ENCODE data around the gene SORCS1.

SORCS1 gene

GRCh38 chr10:107163881-107164861, at the start of gene SORCS1:
TSS of gene SORCS1 (minus strand) at chr10:107164706.
- Histone ChIP-seq H3K4me1 (ENCODE audit: control insufficient read depth in 5 of 5, insufficient read depth in 5 of 5, low read length in 5 of 5) (peaks cover 0 to 10% (median 2%) of the 10 kb centered on the region in 5 donors), H3K9ac (ENCODE audit: low read length in 5 of 5) (no peak within 1 kb of the TSS), H3K4me3 (ENCODE audit: low read depth in 1 of 5, low read length in 5 of 5) (no peak within 1 kb of the TSS), H3K36me3 (ENCODE audit: control insufficient read depth in 5 of 5, insufficient read depth in 5 of 5, low read length in 5 of 5) (no peaks in the 10 kb centered on the region), H3K9me3 (ENCODE audit: control insufficient read depth in 5 of 5, low read length in 5 of 5) (no peaks in the 10 kb centered on the region), H3K27me3 (ENCODE audit: control insufficient read depth in 5 of 5, insufficient read depth in 4 of 5, low read length in 5 of 5) (peaks cover 19 to 32% (median 23%) of the 10 kb centered on the region in 5 donors), H3K27ac (ENCODE audit: low read depth, low read length) (no peak within 1 kb of the TSS)

GRCh38 chr10:107214261-107214660, 49.8 kb upstream of the SORCS1 start:
- Histone ChIP-seq H3K4me1 (ENCODE audit: control insufficient read depth in 5 of 5, insufficient read depth in 5 of 5, low read length in 5 of 5) (no peaks in the 10 kb centered on the region), H3K36me3 (ENCODE audit: control insufficient read depth in 5 of 5, insufficient read depth in 5 of 5, low read length in 5 of 5) (no peaks in the 10 kb centered on the region), H3K9ac (ENCODE audit: low read length in 5 of 5) (no peak overlapping the region), H3K9me3 (ENCODE audit: control insufficient read depth in 5 of 5, low read length in 5 of 5) (no peaks in the 10 kb centered on the region), H3K27ac (ENCODE audit: low read depth, low read length) (no peak overlapping the region), H3K27me3 (ENCODE audit: control insufficient read depth in 5 of 5, insufficient read depth in 4 of 5, low read length in 5 of 5) (peaks cover 0 to 4% (median 0%) of the 10 kb centered on the region in 5 donors), H3K4me3 (ENCODE audit: low read depth in 1 of 5, low read length in 5 of 5) (no peak overlapping the region)

GRCh38 chr10:107213861-107214260, 49.4 kb upstream of the SORCS1 start:
- Histone ChIP-seq H3K27me3 (ENCODE audit: control insufficient read depth in 5 of 5, insufficient read depth in 4 of 5, low read length in 5 of 5) (peaks cover 0 to 4% (median 0%) of the 10 kb centered on the region in 5 donors), H3K27ac (ENCODE audit: low read depth, low read length) (no peak overlapping the region), H3K4me1 (ENCODE audit: control insufficient read depth in 5 of 5, insufficient read depth in 5 of 5, low read length in 5 of 5) (no peaks in the 10 kb centered on the region), H3K9ac (ENCODE audit: low read length in 5 of 5) (no peak overlapping the region), H3K4me3 (ENCODE audit: low read depth in 1 of 5, low read length in 5 of 5) (no peak overlapping the region), H3K9me3 (ENCODE audit: control insufficient read depth in 5 of 5, low read length in 5 of 5) (no peaks in the 10 kb centered on the region), H3K36me3 (ENCODE audit: control insufficient read depth in 5 of 5, insufficient read depth in 5 of 5, low read length in 5 of 5) (no peaks in the 10 kb centered on the region)

- Histone ChIP-seq H3K27me3 (ENCODE audit: control insufficient read depth in 5 of 5, insufficient read depth in 4 of 5, low read length in 5 of 5) (no peaks in the 10 kb centered on the region), H3K27ac (ENCODE audit: low read depth, low read length) (no peak overlapping the region), H3K9me3 (ENCODE audit: control insufficient read depth in 5 of 5, low read length in 5 of 5) (peaks cover 0 to 5% (median 0%) of the 10 kb centered on the region in 5 donors), H3K9ac (ENCODE audit: low read length in 5 of 5) (no peak overlapping the region), H3K4me3 (ENCODE audit: low read depth in 1 of 5, low read length in 5 of 5) (no peak overlapping the region), H3K4me1 (ENCODE audit: control insufficient read depth in 5 of 5, insufficient read depth in 5 of 5, low read length in 5 of 5) (no peaks in the 10 kb centered on the region), H3K36me3 (ENCODE audit: control insufficient read depth in 5 of 5, insufficient read depth in 5 of 5, low read length in 5 of 5) (no peaks in the 10 kb centered on the region)
These were observed 42.3 kb upstream of the SORCS1 start for GRCh38 chr10:107206833-107207232.

GRCh38 chr10:107169516-107169915, 5.0 kb upstream of the SORCS1 start:
- Histone ChIP-seq H3K36me3 (ENCODE audit: control insufficient read depth in 5 of 5, insufficient read depth in 5 of 5, low read length in 5 of 5) (no peaks in the 10 kb centered on the region), H3K27me3 (ENCODE audit: control insufficient read depth in 5 of 5, insufficient read depth in 4 of 5, low read length in 5 of 5) (peaks cover 7 to 17% (median 9%) of the 10 kb centered on the region in 5 donors), H3K27ac (ENCODE audit: low read depth, low read length) (no peak overlapping the region), H3K9me3 (ENCODE audit: control insufficient read depth in 5 of 5, low read length in 5 of 5) (no peaks in the 10 kb centered on the region), H3K9ac (ENCODE audit: low read length in 5 of 5) (no peak overlapping the region), H3K4me1 (ENCODE audit: control insufficient read depth in 5 of 5, insufficient read depth in 5 of 5, low read length in 5 of 5) (peaks cover 0 to 4% (median 2%) of the 10 kb centered on the region in 5 donors), H3K4me3 (ENCODE audit: low read depth in 1 of 5, low read length in 5 of 5) (no peak overlapping the region)

- peaks cover 12 to 23% (median 15%) of the 10 kb centered on the region in 5 donors for H3K27me3 ChIP-seq (ENCODE audit: control insufficient read depth in 5 of 5, insufficient read depth in 4 of 5, low read length in 5 of 5)
- H3K9me3 ChIP-seq (ENCODE audit: control insufficient read depth in 5 of 5, low read length in 5 of 5): no peaks in the 10 kb centered on the region
These were observed 4.2 kb upstream of the SORCS1 start for GRCh38 chr10:107168738-107169137.

GRCh38 chr10:107166403-107166802, 1.9 kb upstream of the SORCS1 start:
- peaks cover 15 to 32% (median 20%) of the 10 kb centered on the region in 5 donors for H3K27me3 ChIP-seq (ENCODE audit: control insufficient read depth in 5 of 5, insufficient read depth in 4 of 5, low read length in 5 of 5)
- H3K27ac ChIP-seq (ENCODE audit: low read depth, low read length): no peak overlapping the region

More at GRCh38 chr10:107168738-107169137, 4.2 kb upstream of the SORCS1 start:
- no peaks in the 10 kb centered on the region for H3K36me3 ChIP-seq (ENCODE audit: control insufficient read depth in 5 of 5, insufficient read depth in 5 of 5, low read length in 5 of 5)
- no peak overlapping the region for H3K9ac ChIP-seq (ENCODE audit: low read length in 5 of 5)
- H3K4me3 ChIP-seq (ENCODE audit: low read depth in 1 of 5, low read length in 5 of 5): no peak overlapping the region
- no peak overlapping the region for H3K27ac ChIP-seq (ENCODE audit: low read depth, low read length)
- peaks cover 0 to 10% (median 2%) of the 10 kb centered on the region in 5 donors for H3K4me1 ChIP-seq (ENCODE audit: control insufficient read depth in 5 of 5, insufficient read depth in 5 of 5, low read length in 5 of 5)

GRCh38 chr10:107164992-107165391, 486 bp upstream of the SORCS1 start:
- Histone ChIP-seq H3K9me3 (ENCODE audit: control insufficient read depth in 5 of 5, low read length in 5 of 5) (no peaks in the 10 kb centered on the region), H3K9ac (ENCODE audit: low read length in 5 of 5) (no peak overlapping the region), H3K27ac (ENCODE audit: low read depth, low read length) (no peak overlapping the region), H3K4me3 (ENCODE audit: low read depth in 1 of 5, low read length in 5 of 5) (no peak overlapping the region), H3K4me1 (ENCODE audit: control insufficient read depth in 5 of 5, insufficient read depth in 5 of 5, low read length in 5 of 5) (peaks cover 0 to 10% (median 2%) of the 10 kb centered on the region in 5 donors), H3K36me3 (ENCODE audit: control insufficient read depth in 5 of 5, insufficient read depth in 5 of 5, low read length in 5 of 5) (no peaks in the 10 kb centered on the region), H3K27me3 (ENCODE audit: control insufficient read depth in 5 of 5, insufficient read depth in 4 of 5, low read length in 5 of 5) (peaks cover 19 to 32% (median 23%) of the 10 kb centered on the region in 5 donors)

More at GRCh38 chr10:107166403-107166802, 1.9 kb upstream of the SORCS1 start:
- Histone ChIP-seq H3K9me3 (ENCODE audit: control insufficient read depth in 5 of 5, low read length in 5 of 5) (no peaks in the 10 kb centered on the region), H3K9ac (ENCODE audit: low read length in 5 of 5) (no peak overlapping the region), H3K4me3 (ENCODE audit: low read depth in 1 of 5, low read length in 5 of 5) (no peak overlapping the region), H3K4me1 (ENCODE audit: control insufficient read depth in 5 of 5, insufficient read depth in 5 of 5, low read length in 5 of 5) (peaks cover 0 to 10% (median 2%) of the 10 kb centered on the region in 5 donors), H3K36me3 (ENCODE audit: control insufficient read depth in 5 of 5, insufficient read depth in 5 of 5, low read length in 5 of 5) (no peaks in the 10 kb centered on the region)

- Histone ChIP-seq H3K4me3 (ENCODE audit: low read depth in 1 of 5, low read length in 5 of 5) (no peak overlapping the region), H3K9me3 (ENCODE audit: control insufficient read depth in 5 of 5, low read length in 5 of 5) (no peaks in the 10 kb centered on the region), H3K36me3 (ENCODE audit: control insufficient read depth in 5 of 5, insufficient read depth in 5 of 5, low read length in 5 of 5) (no peaks in the 10 kb centered on the region), H3K4me1 (ENCODE audit: control insufficient read depth in 5 of 5, insufficient read depth in 5 of 5, low read length in 5 of 5) (peaks cover 0 to 10% (median 2%) of the 10 kb centered on the region in 5 donors), H3K27me3 (ENCODE audit: control insufficient read depth in 5 of 5, insufficient read depth in 4 of 5, low read length in 5 of 5) (peaks cover 19 to 30% (median 23%) of the 10 kb centered on the region in 5 donors), H3K9ac (ENCODE audit: low read length in 5 of 5) (no peak overlapping the region), H3K27ac (ENCODE audit: low read depth, low read length) (no peak overlapping the region)
These were observed 1.2 kb downstream of the SORCS1 start for GRCh38 chr10:107163076-107163855.
